NCI-H2107 (cell line): ENCODE measurements around the gene HSD11B1.

ENCODE experiments used
- DNase-seq: peaks from one replicate; lab custom pipeline; 2025; lab: John Stamatoyannopoulos, UW

HSD11B1 gene

DNA sequence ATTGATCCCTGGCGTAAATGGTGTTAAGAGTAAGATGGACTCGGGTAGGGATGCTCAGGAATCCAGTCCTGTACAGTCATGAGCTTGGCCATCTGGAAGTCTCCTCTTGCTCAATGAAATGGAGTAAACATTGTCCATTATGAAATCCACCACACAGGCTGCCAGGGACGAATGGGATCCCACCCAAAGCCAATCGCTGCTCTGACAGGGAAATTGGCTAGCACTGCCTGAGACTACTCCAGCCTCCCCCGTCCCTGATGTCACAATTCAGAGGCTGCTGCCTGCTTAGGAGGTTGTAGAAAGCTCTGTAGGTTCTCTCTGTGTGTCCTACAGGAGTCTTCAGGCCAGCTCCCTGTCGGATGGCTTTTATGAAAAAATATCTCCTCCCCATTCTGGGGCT is at the start of gene HSD11B1:
HSD11B1 (plus strand) TSS at position 263 of the 400 bp plus-strand sequence; CDS start at position 360, 97 bp downstream.
- no peak for DNase-seq

DNA sequence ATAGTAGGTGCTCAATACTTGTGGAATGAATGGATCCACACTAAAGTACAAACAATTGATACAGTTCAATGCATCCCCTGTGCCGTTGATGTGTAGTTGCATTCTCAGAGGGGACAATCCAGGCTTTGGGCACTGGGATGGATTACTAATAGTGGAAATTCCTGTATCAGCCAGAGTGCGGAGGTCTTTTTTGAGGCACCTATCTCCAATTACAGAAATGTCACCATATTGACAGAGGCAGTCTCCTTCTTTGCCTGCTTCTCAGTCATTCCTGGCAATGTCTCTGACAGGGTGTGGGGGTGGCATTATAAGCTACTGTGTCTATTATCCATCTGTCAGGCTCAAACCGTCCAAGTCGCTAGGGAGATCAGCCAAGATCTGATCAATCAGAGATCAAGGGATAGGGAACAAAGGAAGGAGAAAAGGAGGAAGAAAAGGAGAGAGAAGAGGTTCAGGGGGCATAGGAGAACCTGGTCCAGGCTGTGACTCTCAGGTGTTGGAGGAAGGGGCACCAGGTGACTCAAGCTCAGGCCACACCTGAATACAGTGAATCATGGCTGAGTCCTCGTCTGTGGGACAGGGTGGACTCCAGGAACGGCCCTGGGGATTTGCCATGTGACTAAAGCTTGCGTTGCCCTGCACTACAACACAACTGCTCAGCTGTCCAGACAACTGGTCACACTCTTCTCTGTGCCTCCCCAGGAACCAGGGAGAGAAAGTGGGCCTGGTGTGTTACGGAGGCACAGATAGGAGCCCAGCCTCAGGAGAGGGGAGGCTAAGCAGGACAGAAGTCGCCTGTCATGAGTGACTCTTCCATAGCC is 49.0 kb upstream of the HSD11B1 start:
- DNase-seq = no peak

DNA sequence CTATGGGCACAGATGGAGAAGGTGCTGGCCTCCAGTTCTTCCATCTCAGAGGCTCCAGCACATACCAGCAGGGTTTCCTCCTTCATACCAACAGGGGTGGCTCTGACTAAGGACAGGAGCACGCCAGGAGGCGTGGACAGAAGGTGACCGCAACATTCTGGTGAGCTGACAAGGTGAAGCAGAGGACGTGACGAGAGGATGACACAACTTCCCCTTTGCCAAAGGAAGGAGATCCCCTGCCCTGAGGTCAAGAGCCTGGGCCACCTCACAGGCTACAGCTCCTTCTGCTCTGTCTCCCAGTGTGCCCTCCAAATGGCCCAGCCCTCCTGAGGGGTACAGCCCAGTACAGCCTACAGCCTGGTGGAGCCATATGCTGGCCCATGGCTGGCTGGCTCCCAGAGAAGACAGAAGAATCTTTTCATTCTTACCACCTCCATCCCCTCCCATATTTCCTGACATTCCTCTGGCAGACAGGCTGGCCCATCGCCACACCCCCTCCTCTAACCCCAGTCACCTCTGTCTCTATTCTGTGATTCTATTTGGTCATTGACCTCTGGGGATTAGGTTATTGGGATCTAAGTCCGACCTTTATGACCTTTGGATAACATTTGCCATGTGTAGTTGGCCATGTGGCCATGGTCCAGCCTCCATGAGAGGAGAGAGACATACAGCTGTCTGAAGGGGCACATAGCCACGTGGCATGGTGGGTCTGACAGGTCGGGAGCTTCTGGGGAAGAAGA is 47.3 kb upstream of the HSD11B1 start:
- no peak for DNase-seq

DNA sequence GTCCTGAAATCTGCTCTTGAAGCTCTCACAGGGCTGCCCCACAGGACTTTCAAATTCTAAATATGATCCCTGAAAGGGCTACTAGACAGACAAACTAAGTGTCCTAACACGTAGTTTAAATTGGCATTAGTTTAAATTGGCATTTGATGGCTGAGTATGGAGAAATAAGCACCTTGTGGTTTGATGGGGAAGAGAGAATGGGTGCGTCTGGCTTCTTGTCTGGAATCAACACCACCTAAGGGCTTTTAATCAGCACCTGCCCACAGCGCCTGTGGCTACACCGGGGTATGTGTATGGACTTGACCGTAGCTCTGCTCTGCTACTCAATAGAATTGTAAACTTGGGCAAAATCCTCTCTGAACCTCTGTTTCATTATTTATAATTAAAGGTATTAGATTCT is 46.7 kb upstream of the HSD11B1 start:
- DNase-seq = no peak

DNA sequence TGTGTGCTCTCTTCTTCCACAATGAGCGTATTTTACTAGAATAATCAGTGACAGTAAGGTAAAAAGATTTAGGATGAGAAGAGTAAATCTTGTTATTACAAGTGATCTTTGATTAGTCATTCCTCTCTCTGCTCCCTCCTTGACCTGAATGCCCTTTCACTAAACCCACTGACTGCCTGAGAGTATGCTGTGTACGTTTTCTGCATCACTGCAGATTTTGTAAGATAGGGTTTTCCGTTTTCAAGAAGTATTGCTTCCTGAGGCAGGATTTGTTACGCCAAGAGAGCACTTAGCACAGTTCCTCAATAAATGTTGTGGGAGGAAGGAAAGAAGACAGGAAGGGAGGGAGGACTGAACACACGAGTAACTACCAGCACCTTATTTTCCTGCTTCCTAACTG is 44.7 kb upstream of the HSD11B1 start:
- DNase-seq = no peak

DNA sequence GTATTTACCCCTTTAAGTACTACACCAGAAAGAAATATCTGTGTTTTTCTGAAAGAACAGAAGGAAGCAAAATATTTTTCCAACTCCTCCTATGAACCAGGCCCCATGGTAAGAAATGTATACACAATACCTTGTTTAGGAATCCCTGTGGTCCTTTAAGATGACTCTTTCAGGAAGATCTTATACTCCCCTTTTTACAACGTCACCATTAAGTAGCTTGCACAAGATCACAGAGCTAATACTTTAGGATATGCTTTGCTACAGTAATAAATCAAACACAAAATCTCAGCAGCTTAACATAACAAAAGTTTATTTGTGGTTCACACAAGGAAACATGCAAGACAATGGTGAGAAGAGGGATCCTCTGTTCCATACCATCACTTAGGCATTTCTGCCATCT is 43.6 kb upstream of the HSD11B1 start:
- no peak for DNase-seq

DNA sequence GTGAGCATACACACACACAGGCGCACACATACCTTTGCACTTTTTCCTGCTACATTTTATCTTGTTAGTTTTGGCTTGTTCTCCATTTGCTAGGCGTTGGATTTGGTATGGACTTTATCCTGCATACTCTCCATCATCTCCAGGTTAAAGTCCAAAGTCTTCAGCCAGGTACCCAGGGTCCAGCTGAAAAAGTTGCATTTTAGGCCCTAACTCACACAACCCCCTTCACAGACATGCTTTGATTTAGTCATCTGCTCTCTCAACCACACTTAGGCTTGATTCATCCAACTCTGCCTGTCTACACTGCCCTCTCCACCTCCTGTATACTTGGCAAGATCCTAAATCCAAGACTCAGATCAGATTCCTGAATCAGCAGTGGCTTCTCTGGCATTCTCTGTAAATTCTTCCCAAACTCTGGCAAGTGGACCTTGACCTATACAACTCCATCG is 41.7 kb upstream of the HSD11B1 start:
- DNase-seq = no peak

DNA sequence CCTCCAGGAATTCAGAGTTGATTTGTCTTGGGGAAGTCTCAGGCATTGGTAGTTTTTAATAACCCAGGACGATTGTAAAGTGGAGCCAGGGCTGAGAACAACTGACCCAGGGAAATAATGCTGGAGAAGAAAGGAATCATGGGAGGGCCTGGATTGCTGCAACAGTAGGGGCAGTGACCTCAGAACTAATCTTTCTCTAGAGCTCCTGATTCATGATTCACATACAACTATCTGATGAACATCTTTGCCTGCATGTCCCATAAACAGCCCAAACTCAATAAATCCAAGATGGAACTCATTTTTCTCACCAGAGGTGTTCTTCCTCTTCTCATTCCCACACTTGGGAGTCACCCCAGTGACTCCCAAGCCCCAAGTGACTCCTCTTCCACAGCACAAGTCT is 37.5 kb upstream of the HSD11B1 start:
- DNase-seq = no peak

DNA sequence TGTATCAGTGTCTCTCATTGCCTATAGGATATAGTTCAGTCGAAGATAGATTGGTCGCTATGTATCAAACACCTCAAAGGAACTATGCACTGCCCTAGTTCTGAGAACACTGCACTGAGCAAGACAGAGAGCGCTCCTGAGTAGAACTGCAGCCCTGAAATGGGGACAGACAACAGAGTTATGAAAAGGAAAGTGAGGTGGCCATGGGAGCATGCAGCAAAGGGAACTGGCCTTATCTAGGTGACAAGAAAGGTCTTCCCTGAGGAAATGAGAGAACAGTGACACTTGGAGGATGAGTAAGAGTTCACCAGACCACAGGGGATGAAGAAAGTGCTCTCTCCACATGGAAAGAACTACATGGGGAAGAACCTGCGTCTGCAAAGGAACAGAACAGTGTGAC is 36.9 kb upstream of the HSD11B1 start:
- no peak for DNase-seq

DNA sequence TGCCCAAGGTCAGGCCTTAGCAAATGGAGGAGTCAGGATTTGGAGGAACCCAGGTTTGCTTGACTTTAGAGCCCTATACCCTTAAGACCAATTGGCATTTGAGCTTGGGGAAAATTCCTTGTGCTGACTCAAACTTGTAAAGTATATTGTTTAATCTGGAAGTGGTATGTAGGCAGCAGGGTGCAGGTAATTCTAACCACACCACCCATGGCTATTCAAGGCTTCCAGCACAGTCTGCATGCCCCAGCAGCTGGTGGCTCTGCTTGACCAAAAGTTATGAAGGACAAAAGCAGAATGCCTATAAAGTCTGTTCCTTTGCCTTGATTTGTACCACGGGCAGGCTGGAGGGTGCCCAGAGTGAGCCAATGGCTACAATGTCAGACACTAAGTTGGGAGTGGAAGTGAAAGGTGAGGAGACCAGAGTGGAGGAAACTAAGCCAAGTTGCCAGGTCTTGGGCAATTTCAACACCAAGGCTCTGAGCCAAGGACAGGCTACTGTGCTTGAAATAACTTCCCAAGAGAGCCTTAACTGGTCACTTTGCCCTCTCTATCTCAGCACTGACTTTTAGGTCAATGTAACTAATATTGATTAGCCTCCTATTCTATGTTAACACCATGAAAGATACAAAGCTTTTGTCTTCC is 34.1 kb upstream of the HSD11B1 start:
- no peak for DNase-seq

DNA sequence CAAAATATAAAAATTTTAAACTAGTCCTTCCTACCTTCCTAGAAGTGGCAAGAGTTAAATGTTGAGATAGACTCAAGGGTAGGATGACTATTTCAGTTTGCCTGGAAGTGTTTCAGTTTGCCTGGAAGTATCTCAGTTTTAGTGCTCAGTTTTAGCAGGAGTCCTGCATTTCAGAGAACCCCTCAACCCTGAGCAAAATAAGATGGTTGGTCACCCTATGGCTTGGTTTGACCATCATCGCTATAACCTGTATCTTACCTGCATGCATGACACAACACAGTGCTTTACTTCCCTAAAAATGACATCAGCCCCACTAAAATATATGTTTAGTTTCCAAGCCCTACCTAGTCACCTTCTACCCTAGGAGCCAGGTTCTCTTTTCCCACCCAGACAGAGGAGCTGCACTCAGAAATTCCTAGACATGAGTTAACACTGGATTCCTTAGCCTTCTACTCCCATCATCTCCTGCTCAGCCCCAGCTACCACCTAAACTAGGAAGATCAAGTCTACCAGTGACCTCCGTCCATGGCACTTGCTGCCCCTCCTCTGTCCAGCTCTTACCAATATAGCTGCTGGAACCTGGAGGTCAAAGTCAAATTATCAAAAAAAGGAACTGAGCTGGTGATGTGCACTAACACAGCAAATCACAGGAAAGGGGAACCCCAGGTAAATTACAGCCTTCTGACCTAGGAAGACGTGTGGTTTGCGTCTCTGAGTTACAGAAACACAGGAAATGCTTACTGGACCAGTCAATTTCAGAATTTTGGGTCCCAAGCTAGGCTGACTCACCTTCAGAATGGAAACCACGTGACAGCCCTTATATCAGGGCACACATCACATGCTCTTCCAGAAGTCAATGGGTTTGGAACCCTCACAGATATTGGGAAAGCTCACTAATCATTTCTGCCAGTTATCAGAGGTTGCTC is 31.7 kb upstream of the HSD11B1 start:
- no peak for DNase-seq

DNA sequence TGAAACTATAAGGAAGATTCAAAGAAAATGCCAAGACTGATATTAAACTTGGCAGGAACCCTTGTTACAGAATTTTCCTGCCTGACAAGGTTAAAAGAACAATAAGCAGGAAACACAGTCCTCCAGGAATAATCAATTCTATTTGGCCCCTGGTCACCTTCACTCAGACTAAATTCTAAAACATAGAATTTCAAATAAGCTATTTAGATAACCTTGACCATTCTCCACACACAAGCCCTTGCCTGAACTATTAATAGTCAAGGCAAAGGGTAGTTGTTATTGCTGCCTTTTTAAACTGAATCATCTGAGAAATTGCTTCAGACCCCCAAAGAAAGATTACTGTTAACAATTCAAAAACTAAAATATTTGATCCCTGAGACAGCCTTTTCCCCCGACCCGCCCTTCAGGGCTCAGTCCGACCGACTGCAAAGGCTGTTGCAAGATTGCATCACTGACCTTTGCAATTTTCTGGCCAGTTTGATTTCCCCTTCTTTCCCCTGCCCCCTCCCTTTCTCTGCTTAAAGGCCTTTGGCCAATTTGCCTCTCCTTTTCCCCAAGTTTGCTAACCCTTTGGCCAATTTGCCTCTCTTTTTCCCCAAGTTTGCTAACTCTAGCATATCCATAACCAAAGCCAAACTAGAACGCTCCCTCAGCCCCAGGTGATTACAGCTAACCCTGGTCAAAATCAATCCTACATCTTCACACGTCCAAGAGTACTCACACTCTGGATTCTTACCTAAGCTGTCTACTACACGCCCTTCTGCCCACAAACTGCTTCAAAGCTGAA is 30.8 kb upstream of the HSD11B1 start:
- DNase-seq = no peak

DNA sequence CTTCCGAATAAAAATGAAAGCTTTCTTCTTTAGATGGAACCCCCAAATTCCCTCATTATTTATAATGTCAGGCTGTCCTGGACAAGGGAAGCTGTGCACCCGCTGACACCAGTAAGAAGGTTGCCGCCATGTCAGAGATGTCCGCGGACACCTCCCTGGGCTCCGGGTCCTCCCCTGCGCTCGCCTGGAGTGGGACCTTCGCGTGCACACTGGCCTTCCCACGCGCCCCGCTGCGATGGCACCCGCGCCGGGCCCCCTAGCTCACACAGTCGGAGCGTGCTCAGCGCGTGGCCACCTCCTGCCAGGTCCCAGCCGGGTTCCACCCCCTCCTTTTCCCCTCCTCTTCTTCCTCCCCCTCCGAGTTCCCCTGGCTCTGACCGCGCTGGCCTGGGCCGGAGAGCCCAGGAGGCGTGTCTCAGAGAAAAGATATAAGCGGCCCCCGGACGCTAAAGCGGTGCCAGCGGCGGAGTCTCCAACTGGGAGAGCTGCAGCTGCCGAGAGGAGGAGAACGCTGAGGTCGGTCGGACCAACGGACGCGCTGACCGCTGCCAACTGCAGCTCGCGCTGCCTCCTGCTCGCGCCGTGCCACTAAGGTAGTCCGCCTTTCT is 29.6 kb upstream of the HSD11B1 start, which contains the start of gene G0S2:
G0S2 (plus strand) TSS at position 456 of the 608 bp plus-strand sequence. CDS start 273 bp downstream, outside the sequence.
- DNase-seq = no peak

DNA sequence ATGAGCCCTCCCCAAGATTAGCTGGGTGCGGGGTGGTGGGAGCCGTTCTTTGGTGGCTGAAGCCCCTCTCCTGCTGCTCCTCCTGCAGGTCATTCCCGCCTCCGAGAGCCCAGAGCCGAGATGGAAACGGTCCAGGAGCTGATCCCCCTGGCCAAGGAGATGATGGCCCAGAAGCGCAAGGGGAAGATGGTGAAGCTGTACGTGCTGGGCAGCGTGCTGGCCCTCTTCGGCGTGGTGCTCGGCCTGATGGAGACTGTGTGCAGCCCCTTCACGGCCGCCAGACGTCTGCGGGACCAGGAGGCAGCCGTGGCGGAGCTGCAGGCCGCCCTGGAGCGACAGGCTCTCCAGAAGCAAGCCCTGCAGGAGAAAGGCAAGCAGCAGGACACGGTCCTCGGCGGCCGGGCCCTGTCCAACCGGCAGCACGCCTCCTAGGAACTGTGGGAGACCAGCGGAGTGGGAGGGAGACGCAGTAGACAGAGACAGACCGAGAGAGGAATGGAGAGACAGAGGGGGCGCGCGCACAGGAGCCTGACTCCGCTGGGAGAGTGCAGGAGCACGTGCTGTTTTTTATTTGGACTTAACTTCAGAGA is 29.0 kb upstream of the HSD11B1 start:
- DNase-seq = no peak

DNA sequence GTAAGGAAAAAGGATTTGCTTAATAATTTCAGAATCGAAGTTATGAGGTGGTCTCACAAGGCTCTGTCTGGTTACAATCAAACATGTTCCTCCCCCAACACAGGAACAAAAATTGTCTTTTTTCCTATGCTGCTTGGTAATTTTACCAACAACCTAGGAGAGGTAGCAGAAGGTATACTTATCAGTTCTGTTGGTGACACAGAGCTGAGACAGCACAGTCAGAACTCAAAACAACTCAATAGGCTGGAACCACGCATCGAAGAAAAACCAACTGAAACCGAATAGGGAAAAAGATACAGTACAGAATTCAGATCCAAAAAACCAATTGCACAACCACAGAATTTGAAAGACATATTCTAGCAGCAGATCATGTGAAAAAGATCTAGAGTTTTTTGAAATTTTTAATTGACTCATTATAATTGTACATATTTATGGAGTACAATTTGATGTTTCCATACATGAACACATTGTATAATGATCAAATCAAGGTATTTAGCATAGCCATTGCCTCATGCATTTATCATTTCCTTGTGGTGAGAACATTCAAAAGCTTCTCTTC is 25.6 kb upstream of the HSD11B1 start:
- DNase-seq = no peak

DNA sequence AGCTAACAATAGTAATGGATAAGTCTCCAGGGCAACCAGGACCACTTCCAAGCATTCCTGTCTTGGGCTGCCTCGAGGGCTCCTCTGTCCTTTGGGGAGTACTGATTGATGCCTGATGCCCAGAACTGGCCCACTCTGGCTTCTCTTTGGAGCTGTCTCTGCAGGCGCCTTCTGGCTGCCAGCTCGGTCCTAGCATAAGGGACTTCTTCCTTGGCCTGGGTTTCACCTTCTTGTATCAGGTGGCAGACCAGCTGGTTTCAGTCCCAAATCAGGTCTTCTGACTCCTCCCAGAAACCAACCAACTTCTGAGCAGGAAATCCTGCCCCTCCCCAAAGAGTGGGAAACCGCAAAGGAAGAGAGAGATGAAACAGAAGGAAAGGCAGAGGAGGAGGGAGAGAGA is 18.8 kb upstream of the HSD11B1 start:
- DNase-seq = no peak

DNA sequence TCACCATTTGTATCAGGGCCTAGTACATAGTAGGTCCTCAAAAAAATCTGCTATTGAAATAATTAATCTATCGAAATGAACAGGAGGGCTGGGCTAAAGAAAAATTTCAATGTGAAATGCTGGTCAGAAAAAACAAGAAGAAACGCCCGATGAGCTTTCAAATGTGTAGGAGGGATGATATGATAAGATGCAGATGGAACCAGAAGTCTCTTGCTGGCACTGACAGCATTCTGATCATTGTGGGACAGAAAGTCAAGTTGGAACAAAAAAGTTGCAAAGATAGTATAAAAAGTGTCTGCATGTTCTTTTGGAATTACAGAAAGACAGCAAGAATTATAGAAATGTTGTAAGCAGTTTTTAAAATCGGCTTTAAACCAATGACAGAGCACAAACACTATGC is 18.3 kb upstream of the HSD11B1 start:
- no peak for DNase-seq

DNA sequence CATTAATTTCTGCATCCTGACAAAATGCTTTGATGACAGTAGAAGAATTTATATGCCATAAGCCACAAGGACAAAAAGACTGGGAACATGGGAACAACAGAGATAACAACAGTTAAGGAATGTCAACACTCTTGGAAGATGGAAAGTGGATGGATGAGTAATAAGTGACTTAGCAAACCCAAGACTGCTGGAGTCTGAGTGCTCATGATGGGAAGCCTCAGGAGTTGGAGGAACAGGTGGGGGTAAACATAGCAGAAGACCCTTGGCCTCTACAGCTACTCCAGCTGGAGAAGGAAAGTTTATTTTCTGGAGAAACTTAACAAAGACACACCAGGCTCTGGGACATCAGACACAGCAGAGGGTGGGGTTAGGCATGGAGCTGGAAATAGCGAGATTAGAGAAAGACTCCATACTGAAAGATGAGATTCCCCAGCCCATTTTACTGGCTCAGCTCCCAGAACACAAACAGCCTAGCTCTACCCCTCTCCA is 15.9 kb upstream of the HSD11B1 start:
- DNase-seq = no peak

DNA sequence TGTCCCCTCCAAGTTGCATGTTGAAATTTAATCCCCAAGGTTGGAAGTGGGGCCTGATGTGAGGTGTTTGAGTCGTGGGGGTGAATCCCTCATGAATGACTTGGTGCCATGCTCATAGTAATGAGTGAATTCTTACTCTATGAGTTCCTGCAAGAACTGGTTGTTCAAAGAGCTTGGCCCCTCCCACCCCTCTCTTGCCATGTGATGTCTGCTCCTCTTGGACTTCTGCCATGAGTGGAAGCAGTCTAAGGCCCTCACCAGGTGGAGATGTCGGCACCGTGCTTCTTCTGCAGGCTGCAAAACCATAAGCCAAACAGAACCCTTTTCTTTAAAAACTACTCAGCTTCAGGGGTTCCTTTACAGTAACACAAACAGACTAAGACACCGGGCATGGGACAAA is 15.2 kb upstream of the HSD11B1 start:
- DNase-seq = no peak

DNA sequence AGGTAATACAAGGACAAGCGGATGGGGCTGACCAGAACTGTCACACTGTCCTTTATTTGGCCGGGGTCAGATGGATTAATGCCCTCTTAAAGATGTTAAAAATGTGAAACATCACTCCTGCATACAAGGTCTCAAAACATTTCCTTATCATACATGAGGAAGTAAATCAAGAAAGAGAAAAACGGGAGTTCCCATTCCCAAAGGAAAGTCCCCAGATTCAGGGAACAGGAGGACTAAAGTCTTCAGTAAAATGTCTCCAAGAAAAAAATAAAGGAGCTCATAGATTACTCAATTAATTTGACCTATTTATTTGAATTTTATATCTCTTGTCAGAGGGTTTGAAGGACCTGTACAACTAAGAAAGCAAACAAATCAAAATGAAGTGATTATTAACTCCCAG is 13.4 kb upstream of the HSD11B1 start:
- DNase-seq = no peak
